Measurements from ENCODE around the gene DNAH17.

- TF ChIP-seq EZH2 (IDR thresholded peaks at IDR 0.05; ENCODE audit: insufficient read depth, poor library complexity, severe bottlenecking) (no peak), EZH2phosphoT487 (IDR thresholded peaks at IDR 0.05; ENCODE audit: insufficient read depth, low read depth) (no peak)
Measured at GRCh38 chr17:78572239-78573205, 4.7 kb downstream of the DNAH17 start.
